ENCODE data around the gene TUBGCP2.
"Not testable (repeated sequence)": the region's sequence is repeated elsewhere in the genome, so short reads cannot be mapped to it uniquely, and the experiment has no call there.

Gene TUBGCP2

GRCh38 chr10:133277277-133277992, 31.2 kb downstream of the TUBGCP2 start:
- no peak for DNase-seq

- peak; percentile 87 for DNase-seq
Observed at GRCh38 chr10:133276435-133277201, 32.1 kb downstream of the TUBGCP2 start, which contains the start of gene ADAM8. Gene ADAM8 (minus strand): TSS chr10:133276868. CDS start chr10:133276817, 51 bp downstream.

DNA sequence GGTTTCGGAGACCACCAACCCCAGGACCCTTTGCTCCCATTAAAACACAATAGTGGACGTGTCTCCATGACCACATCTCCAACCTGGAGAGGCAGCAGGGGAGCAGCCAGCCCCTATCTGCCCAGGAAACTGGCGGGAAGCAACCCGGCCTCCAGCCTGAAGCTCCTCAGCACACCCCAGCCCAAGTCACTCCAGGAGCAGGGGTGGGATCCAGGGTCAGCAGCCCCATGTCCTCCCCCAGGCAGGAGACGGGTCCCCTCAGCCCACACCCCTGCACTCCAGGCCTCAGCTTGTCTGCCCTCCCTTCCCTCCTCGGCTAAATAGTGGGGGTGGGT, 32.6 kb downstream of the TUBGCP2 start:
- no peak for DNase-seq

GRCh38 chr10:133275684-133276092, 33.0 kb downstream of the TUBGCP2 start:
- peak; percentile 78 for DNase-seq

GRCh38 chr10:133274751-133275683, 33.7 kb downstream of the TUBGCP2 start:
- DNase-seq, result peak; percentile 89

DNA sequence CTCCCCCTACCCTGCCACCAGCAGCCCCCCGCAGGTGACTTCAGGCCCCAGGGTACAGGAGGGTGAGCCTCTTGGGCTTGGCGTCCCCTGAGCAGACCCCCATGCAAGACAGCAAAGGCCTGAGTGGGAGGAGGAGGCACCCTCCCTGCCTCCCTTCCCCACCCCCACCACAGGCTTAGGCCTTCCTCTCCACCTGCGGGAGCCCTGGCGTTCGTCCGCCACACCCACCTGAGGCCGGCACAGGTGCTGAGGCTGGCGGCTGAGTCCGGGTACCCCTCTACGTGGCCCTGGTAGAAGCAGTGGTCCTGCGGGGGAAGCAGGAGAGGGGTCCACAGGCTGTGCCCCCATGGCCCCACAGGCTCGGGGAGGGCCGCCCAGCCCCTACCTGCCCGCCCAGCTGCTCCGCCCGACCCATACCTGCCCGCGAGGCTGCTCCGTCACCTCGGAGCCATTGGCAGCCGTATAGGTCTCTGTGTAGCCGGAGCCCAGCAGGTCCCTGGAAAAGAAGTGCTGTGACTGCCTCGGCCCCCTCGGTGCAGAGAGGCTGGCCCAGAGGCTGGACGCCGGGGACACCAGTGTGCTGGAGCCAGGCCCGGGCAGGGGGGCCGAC, 35.0 kb downstream of the TUBGCP2 start:
- no peak for DNase-seq

DNA sequence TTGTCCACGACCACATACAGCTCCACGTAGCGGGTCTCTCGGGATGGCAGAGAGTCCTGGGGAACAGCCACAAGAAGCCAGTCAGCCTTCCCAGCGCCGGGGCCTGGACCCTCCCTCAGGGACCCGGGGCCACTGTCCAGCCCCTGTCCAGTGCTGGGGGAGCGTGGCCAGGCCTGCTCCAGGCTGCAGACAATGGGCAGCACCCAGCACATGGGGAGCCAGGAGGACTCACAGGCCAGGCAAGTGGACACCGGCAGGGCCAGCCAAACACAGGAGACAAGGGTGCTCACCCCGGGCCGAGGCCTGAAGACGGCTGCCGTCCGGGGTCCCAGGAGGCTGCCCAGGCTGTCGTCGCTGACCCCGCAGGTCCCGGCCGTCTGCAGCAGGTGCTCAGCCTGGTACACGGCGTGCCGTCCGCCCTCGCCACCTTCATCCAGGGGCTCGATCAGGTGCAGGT, 35.7 kb downstream of the TUBGCP2 start:
- DNase-seq, result no peak

DNA sequence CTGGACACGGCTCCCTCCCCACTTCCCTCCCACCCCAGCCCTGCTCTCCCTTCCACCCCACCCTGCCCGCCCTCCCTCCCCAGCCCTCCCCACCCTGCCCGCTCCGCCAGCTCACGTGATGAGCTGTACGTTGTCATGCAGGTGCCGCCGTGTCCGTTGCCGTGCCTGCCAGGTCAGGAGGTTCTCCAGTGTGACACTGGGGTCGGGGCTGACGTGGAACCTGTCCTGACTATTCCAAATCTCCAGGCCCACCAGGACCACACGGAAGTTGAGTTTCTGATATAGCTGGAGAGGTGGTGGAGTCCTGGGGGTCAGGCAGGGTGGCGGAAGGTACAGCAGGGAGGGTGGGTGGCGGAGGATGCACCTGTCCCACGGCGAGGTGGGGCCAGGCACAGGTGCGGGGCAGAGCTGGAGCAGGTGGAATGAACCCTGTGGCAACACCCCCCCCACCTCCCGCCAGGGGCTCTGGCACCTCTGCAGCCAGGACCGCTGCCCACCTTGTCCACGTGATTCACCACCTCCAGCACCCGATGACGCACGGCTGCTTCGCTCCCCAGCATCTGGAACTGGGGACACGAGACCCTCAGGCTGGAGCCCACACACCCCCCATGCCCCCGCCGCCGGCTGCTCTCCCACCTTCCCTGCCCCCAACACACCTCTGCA, 36.2 kb downstream of the TUBGCP2 start:
- DNase-seq, result no peak

GRCh38 chr10:133271521-133272300, 37.0 kb downstream of the TUBGCP2 start:
- no peak for DNase-seq

- no peak for DNase-seq
Observed at GRCh38 chr10:133270773-133271297, 37.8 kb downstream of the TUBGCP2 start.

GRCh38 chr10:133270204-133270603, 38.5 kb downstream of the TUBGCP2 start:
- no peak for DNase-seq

GRCh38 chr10:133269367-133269766, 39.3 kb downstream of the TUBGCP2 start:
- DNase-seq, result no peak

- no peak for DNase-seq
Observed at GRCh38 chr10:133268532-133268931, 40.1 kb downstream of the TUBGCP2 start.

DNA sequence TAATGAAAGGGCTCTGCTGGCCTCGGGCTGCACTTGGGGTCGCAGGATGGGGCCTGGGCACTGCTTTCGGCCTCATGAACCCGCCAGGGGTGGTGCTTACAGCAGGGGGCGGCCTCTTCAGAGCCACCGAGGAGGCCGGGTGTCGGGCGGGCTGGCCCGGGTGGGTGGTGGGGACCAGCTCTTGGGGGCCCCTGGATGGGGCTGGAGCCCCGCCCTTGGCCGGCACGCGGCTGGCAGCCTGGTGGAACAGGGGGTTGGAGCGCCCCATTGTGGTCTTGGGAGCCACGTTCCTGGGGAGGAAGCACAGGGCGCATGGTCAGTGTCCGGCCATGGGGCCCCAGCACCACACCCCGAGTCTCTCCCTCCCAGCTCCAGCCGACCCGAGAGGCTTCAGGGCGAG, 40.8 kb downstream of the TUBGCP2 start:
- no peak for DNase-seq

DNA sequence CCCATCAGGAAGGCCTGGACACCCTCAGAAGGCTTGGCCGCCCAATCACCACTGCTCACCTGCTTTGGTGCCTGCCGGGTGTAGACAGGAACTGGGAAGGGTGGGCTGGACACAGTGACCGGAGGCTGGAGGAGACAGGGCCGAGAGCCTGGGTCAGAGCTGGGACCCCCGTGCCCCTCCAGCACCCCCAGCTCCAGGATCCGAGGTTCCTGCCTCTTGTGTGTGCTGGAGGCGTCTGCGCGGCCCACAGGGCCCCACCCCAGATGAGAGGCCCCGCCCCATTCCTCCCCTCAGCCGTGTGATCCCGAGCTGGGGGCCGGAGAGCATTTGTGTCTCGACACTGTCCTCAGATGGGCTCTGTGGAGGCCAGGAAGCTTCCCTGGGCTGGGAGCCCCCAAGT, 41.4 kb downstream of the TUBGCP2 start:
- no peak for DNase-seq

DNA sequence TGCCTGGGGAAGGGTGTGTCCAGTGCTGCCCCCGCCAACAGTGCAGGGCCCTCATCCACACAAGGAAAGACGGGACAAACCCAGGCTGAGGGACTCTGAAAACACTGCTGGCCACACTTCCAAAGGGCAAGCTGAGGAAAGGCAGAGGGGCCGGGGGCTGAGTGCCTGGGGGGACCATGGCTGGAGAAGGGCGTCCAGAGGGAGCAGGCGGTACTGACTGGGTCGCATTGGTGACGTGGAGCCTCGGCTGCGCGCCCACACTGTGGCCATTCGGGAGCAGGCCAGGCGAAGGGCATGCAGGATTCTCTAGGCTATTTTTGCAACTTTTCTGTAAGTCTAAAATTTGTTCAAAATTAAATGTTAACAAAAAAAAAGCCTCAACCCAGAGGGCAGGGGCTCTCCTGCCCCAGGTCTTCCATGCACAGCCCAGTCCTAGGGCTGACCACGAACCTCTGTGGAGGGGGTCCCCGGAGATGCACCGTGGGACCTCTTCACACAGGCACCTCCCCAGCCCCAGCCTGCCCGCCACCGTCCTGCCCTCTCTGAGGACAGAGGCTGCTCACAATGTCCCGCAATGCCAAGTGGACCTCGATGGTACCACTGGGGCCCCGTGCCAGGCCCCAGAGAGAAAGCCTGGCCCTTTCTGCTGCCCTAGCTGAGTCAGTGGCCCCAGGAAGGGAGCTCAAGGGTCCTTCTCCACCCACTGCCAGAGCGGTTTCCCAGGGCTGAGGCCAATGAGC, 42.4 kb downstream of the TUBGCP2 start:
- DNase-seq, result no peak

GRCh38 chr10:133265052-133265451, 43.6 kb downstream of the TUBGCP2 start:
- DNase-seq, result not testable (repeated sequence)

- DNase-seq, result no peak
Observed at GRCh38 chr10:133264461-133264860, 44.2 kb downstream of the TUBGCP2 start.

DNA sequence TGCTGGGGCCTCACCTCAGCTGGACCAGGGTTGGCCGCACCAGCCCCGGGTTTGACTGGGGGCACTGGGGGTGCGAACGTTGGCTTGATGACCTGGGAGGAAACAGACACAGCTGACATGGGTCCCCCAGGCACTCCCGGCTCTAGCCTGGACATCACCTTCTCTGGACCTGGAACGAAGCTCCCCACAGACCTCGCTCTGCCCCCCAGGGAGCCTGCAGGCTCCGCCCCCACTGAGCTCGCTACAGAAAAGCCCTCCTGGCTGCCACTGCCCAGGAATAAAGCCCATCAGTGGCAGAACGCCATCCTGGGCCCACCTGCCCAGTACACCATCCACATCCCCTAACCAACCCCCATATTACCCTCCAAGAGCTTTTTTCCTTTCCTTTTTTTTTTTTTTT, 45.0 kb downstream of the TUBGCP2 start:
- DNase-seq, result no peak

GRCh38 chr10:133262696-133263095, 46.0 kb downstream of the TUBGCP2 start:
- DNase-seq, result no peak
